H1 (cell line): ENCODE data around the gene LYRM4. TPM values are rescaled to one million over a fixed set of nuclear protein-coding genes. Genes with fewer than 3 reads are reported as not detected.

Source experiments
- CTCF ChIA-PET: fragments of 300-600 bp; sonication (Branson Sonifier 250); formaldehyde crosslinking; loops from one replicate; lab custom pipeline; 2021; ENCODE audit not compliant: partially characterized antibody; lab: Charles Lee
- POLR2A ChIA-PET: fragments of 300-600 bp; sonication (Branson Sonifier 250); formaldehyde crosslinking; loops from one replicate; lab custom pipeline; 2021; ENCODE audit warnings: inconsistent platforms; ENCODE audit not compliant: partially characterized antibody; lab: Charles Lee
- DNase-seq, 2 experiments: peaks; one replicate each; pipeline versions ENCODE4 v3.0.0 to v3.0.0-alpha.2; 2010 to 2022; ENCODE audit warnings: low spot score in 2 of 2, low read depth in 1 of 2, mixed read lengths in 1 of 2
- FAIRE-seq: peaks from 2 replicates; lab custom pipeline; 2011; peaks lifted over from hg19 to GRCh38; lab: Jason Lieb, UNC
- H2AFZ ChIP-seq: 2 replicates; pipeline ENCODE4 v1.8.1; 2012; ENCODE audit warnings: low read length, inconsistent platforms
- H2AK5ac ChIP-seq: 2 replicates; pipeline ENCODE4 v1.6.1; 2013; ENCODE audit warnings: low read depth, low read length
- H2BK120ac ChIP-seq: replicated peaks from 2 replicates; pipeline ENCODE3; 2013; ENCODE audit warnings: low read depth, low read length, inconsistent platforms
- H2BK12ac ChIP-seq: 2 replicates; pipeline ENCODE4 v1.6.1; 2013; ENCODE audit warnings: low read depth, low read length
- H2BK15ac ChIP-seq: 2 replicates; pipeline ENCODE4 v1.6.1; 2013; ENCODE audit warnings: low read length
- H2BK20ac ChIP-seq: 2 replicates; pipeline ENCODE4 v1.6.1; 2013; ENCODE audit warnings: low read length
- H2BK5ac ChIP-seq: 2 replicates; pipeline ENCODE4 v1.6.1; 2013; ENCODE audit warnings: low read depth, low read length
- H3K14ac ChIP-seq: 2 replicates; pipeline ENCODE4 v1.6.1; 2013; ENCODE audit warnings: inconsistent platforms; ENCODE audit not compliant: insufficient read length
- H3K18ac ChIP-seq: 2 replicates; pipeline ENCODE4 v1.6.1; 2013; ENCODE audit warnings: low read length; ENCODE audit errors: extremely low read depth
- H3K23ac ChIP-seq: 2 replicates; pipeline ENCODE4 v1.6.1; 2013; ENCODE audit warnings: inconsistent platforms; ENCODE audit not compliant: insufficient read length
- H3K23me2 ChIP-seq: 2 replicates; pipeline ENCODE4 v1.6.1; 2013; ENCODE audit warnings: low read depth, low read length
- H3K27ac ChIP-seq: 2 replicates; pipeline ENCODE4 v1.6.1; 2011; ENCODE audit warnings: low read depth, low read length, inconsistent platforms
- H3K27me3 ChIP-seq, 4 experiments: replicated peaks in 1 of 4; 1 replicate in 1 of 4; 2 replicates in 3 of 4; pipeline versions ENCODE4 v1.6.1 to v1.8.1; 2011 to 2013; ENCODE audit warnings: low read length in 3 of 4, mild to moderate bottlenecking in 3 of 4, inconsistent platforms in 2 of 4, mixed read lengths in 2 of 4, moderate library complexity in 1 of 4; ENCODE audit not compliant: control insufficient read depth in 3 of 4, insufficient read depth in 3 of 4; ENCODE audit errors: extremely low read depth in 1 of 4
- H3K36me3 ChIP-seq, 4 experiments: 2 replicates each; pipeline versions ENCODE4 v1.6.1 to v1.8.1; 2011 to 2013; ENCODE audit warnings: mild to moderate bottlenecking in 4 of 4, low read length in 3 of 4, moderate library complexity in 2 of 4, control low read depth in 1 of 4, inconsistent platforms in 1 of 4; ENCODE audit not compliant: insufficient read depth in 4 of 4, control insufficient read depth in 2 of 4
- H3K4ac ChIP-seq: replicated peaks from 2 replicates; pipeline ENCODE3; 2013; ENCODE audit warnings: low read length, low read depth, mixed read lengths, inconsistent platforms; ENCODE audit not compliant: insufficient read length
- H3K4me1 ChIP-seq, 4 experiments: replicated peaks in 1 of 4; 1 replicate in 1 of 4; 2 replicates in 3 of 4; pipeline versions ENCODE4 v1.6.1 to v1.8.1; 2011 to 2013; ENCODE audit warnings: low read length in 3 of 4, inconsistent platforms in 2 of 4, mixed read lengths in 1 of 4; ENCODE audit not compliant: insufficient read depth in 4 of 4, control insufficient read depth in 3 of 4
- H3K4me2 ChIP-seq, 2 experiments: 2 replicates each; pipeline versions ENCODE4 v1.6.1 to v1.8.1; 2011 to 2013; ENCODE audit warnings: low read depth in 2 of 2, low read length in 2 of 2, control low read depth in 1 of 2, inconsistent platforms in 1 of 2, mild to moderate bottlenecking in 1 of 2; ENCODE audit not compliant: insufficient read depth in 1 of 2
- H3K4me3 ChIP-seq, 4 experiments: fragments of 200-600, 300-600 bp in 1 of 4; sonication (generic), shearing (Covaris generic), sonication (Bioruptor Twin) in 1 of 4; 2 replicates each; pipeline versions ENCODE4 v1.5.1 to v1.8.1; 2011 to 2016; ENCODE audit warnings: low read length in 4 of 4, low read depth in 3 of 4, control low read depth in 2 of 4, inconsistent platforms in 2 of 4, mild to moderate bottlenecking in 2 of 4, mixed read lengths in 1 of 4, moderate library complexity in 1 of 4; ENCODE audit not compliant: insufficient read depth in 2 of 4; ENCODE audit errors: extremely low read depth in 1 of 4
- H3K56ac ChIP-seq: replicated peaks from 2 replicates; pipeline ENCODE3; 2013; ENCODE audit warnings: low read depth, mild to moderate bottlenecking, mixed read lengths, low read length, inconsistent platforms; ENCODE audit not compliant: insufficient read length
- H3K79me1 ChIP-seq: 2 replicates; pipeline ENCODE4 v1.6.1; 2013; ENCODE audit warnings: low read depth, low read length, control low read depth
- H3K79me2 ChIP-seq, 2 experiments: 2 replicates each; pipeline versions ENCODE4 v1.6.1 to v1.8.1; 2012 to 2013; ENCODE audit warnings: low read length in 2 of 2, mild to moderate bottlenecking in 2 of 2, inconsistent platforms in 1 of 2; ENCODE audit not compliant: insufficient read depth in 2 of 2, control insufficient read depth in 1 of 2
- H3K9ac ChIP-seq, 4 experiments: replicated peaks in 1 of 4; 1 replicate in 1 of 4; 2 replicates in 3 of 4; pipeline versions ENCODE4 v1.6.1 to v1.8.1; 2011 to 2013; ENCODE audit warnings: low read depth in 3 of 4, low read length in 3 of 4, control low read depth in 2 of 4, mild to moderate bottlenecking in 2 of 4, moderate library complexity in 2 of 4, inconsistent platforms in 1 of 4; ENCODE audit errors: extremely low read depth in 1 of 4
- H3K9me3 ChIP-seq, 2 experiments: 2 replicates each; pipeline versions ENCODE4 v1.6.1 to v1.8.1; 2012 to 2013; ENCODE audit warnings: mild to moderate bottlenecking in 2 of 2, moderate library complexity in 2 of 2, control low read depth in 1 of 2, inconsistent platforms in 1 of 2, low read depth in 1 of 2, low read length in 1 of 2, mixed read lengths in 1 of 2; ENCODE audit not compliant: insufficient read depth in 2 of 2
- H4K20me1 ChIP-seq, 2 experiments: replicated peaks in 1 of 2; 2 replicates each; pipeline versions ENCODE3 to v1.8.1; 2011 to 2013; ENCODE audit warnings: inconsistent platforms in 2 of 2, low read length in 2 of 2, mild to moderate bottlenecking in 1 of 2; ENCODE audit not compliant: insufficient read depth in 2 of 2, control insufficient read depth in 1 of 2
- H4K5ac ChIP-seq: 2 replicates; pipeline ENCODE4 v1.6.1; 2013; ENCODE audit warnings: low read length, low read depth, mixed read lengths, inconsistent platforms; ENCODE audit not compliant: insufficient read length
- H4K8ac ChIP-seq: 2 replicates; pipeline ENCODE4 v1.8.0; 2013; ENCODE audit warnings: mild to moderate bottlenecking, moderate library complexity, low read length, inconsistent platforms; ENCODE audit not compliant: insufficient read depth; ENCODE audit errors: extremely low read depth
- H4K91ac ChIP-seq: replicated peaks from 2 replicates; pipeline ENCODE3; 2013; ENCODE audit warnings: low read length, mixed read lengths, inconsistent platforms; ENCODE audit not compliant: insufficient read length
- ATF2 ChIP-seq: IDR thresholded peaks from 2 replicates; pipeline ENCODE4 v1.6.1; 2012; ENCODE audit warnings: low read length, inconsistent platforms
- ATF3 ChIP-seq: IDR thresholded peaks from 2 replicates; pipeline ENCODE4 v1.6.1; 2011; ENCODE audit warnings: low read depth, mild to moderate bottlenecking, low read length; ENCODE audit not compliant: insufficient read depth
- CBX5 ChIP-seq: fragments of 300-800, 300-1000 bp; sonication (generic); IDR thresholded peaks from 2 replicates; pipeline ENCODE4 v1.7.1; 2016; ENCODE audit warnings: antibody characterized with exemption, low read length, low read depth
- CEBPB ChIP-seq: IDR thresholded peaks from 2 replicates; pipeline ENCODE4 v1.6.1; 2012; ENCODE audit warnings: low read depth, low read length
- EGR1 ChIP-seq: IDR thresholded peaks from 2 replicates; pipeline ENCODE4 v1.6.1; 2011; ENCODE audit warnings: low read depth, low read length, borderline replicate concordance
- MAX ChIP-seq: IDR thresholded peaks from 2 replicates; pipeline ENCODE4 v1.6.1; 2012; ENCODE audit warnings: inconsistent platforms
- RBBP5 ChIP-seq: IDR thresholded peaks from 2 replicates; pipeline ENCODE4 v1.7.1; 2012; ENCODE audit warnings: low read depth, mild to moderate bottlenecking, inconsistent platforms, low read length, moderate library complexity, borderline replicate concordance
- SP2 ChIP-seq: IDR thresholded peaks from 2 replicates; pipeline ENCODE4 v1.6.1; 2012; ENCODE audit warnings: mild to moderate bottlenecking, low read length, inconsistent platforms
- whole genome bisulfite sequencing, 2 experiments: shearing (Covaris generic) in 1 of 2; methylation state at CpG; one replicate each; pipeline versions ENCODE4 v1.1.6 to v1.1.7; 2013 to 2015; ENCODE audit warnings: low lambda C conversion rate in 2 of 2, mixed read lengths in 2 of 2, inconsistent platforms in 1 of 2, low coverage in 1 of 2, missing lambda C conversion rate in 1 of 2; ENCODE audit not compliant: insufficient replicate concordance in 2 of 2, insufficient coverage in 1 of 2, insufficient read length in 1 of 2; ENCODE audit errors: extremely low coverage in 1 of 2, missing lambda C conversion rate in 1 of 2; 5-methylcytosine and 5-hydroxymethylcytosine counted together
- polyA plus RNA-seq, 7 experiments: library from polyadenylated mRNA; depleted of rRNA in 3 of 7; stranded (reverse) in 5 of 7; unstranded in 2 of 7; fragments of >200 nt in 5 of 7; fragments of 200-250 nt in 2 of 7; gene quantifications; 1 replicate in 5 of 7; 2 replicates in 1 of 7; 4 replicates in 1 of 7; pipeline versions ENCODE4 v1.2.1 to v1.2.3, GENCODE V29; 2011 to 2013; ENCODE audit warnings: missing spikeins in 2 of 7, mixed read lengths in 2 of 7
- total RNA-seq: library from RNA; stranded (reverse); fragmentation: NEBNext Ultra II Directional; extraction: Animal tissue kit (Norgen Biotek cat#: 25700); gene quantifications from 2 replicates; pipeline ENCODE4 v1.2.1, GENCODE V29; 2021

The LYRM4 gene
- total and polyA plus RNA-seq, 2 of the 8 experiments (the other 6 are each of a cell fraction or from before 2014, with no cell fraction given) = 56.6 to 62.8 TPM

GRCh38 chr6:5246141-5247097 is 14.3 kb downstream of the LYRM4 start:
- peaks cover 0 to 68% of the 10 kb centered on the region in 2 experiments for H3K79me2 ChIP-seq
- no peak overlapping the region for H4K5ac ChIP-seq
- ChIA-PET POLR2A (interaction anchor here (1.7 to 3.3 kb wide), 4 partner anchors 11 to 17 kb away, joined by 5 to 9 read pairs (median 8); partner anchors contain the start of genes FARS2 and LYRM4), CTCF (interaction anchor here (0.7 kb wide), 1 partner anchor 26 kb away, joined by 3 read pairs; no protein-coding TSS in a partner anchor)
- no peak overlapping the region for H3K56ac ChIP-seq
- 88% methylated on average over 13 of the region's 13 CpGs; no CpG with 5 or more reads in 1 of the 2 experiments for WGBS, 2 experiments
- H2AFZ ChIP-seq = no peak overlapping the region
- no peak overlapping the region for H3K4ac ChIP-seq
- H2AK5ac ChIP-seq = no peak overlapping the region
- H3K9ac ChIP-seq = no peak overlapping the region
- H2BK15ac ChIP-seq = no peak overlapping the region
- H4K8ac ChIP-seq = no peak overlapping the region
- H3K9me3 ChIP-seq = peaks cover 0 to 1% of the 10 kb centered on the region in 2 experiments; a peak in 1 of 4 replicates
- no peak for DNase-seq
- H3K4me3 ChIP-seq = no peak overlapping the region
- no peak overlapping the region for H3K4me2 ChIP-seq
- H3K14ac ChIP-seq = no peak overlapping the region
- no peak overlapping the region for H3K18ac ChIP-seq
- H2BK20ac ChIP-seq = no peak overlapping the region
- FAIRE-seq = no peak
- H3K27me3 ChIP-seq = no peaks in the 10 kb centered on the region
- H3K4me1 ChIP-seq = peaks cover 0 to 4% (median under 1%) of the 10 kb centered on the region in 4 experiments; a peak in 2 of 7 replicates
- H3K23me2 ChIP-seq = no peaks in the 10 kb centered on the region
- no peak overlapping the region for H4K91ac ChIP-seq
- H3K27ac ChIP-seq = peak overlapping the region; percentile 53; the same call in 1 of the 2 replicates
- no peak overlapping the region for H2BK12ac ChIP-seq
- no peak overlapping the region for H3K23ac ChIP-seq
- peaks cover 20% of the 10 kb centered on the region for H3K79me1 ChIP-seq
- H3K36me3 ChIP-seq = peaks cover 0 to 1% (median 0%) of the 10 kb centered on the region in 4 experiments; a peak in 1 of 8 replicates
- H2BK120ac ChIP-seq = no peak overlapping the region
- H2BK5ac ChIP-seq = no peak overlapping the region; the same call in 1 of the 2 replicates
- H4K20me1 ChIP-seq = peaks cover 5 to 6% of the 10 kb centered on the region in 2 experiments
- TF ChIP-seq CEBPB (no peak), ATF3 (no peak), ATF2 (no peak), RBBP5 (no peak), SP2 (no peak), CBX5 (no peak), MAX (no peak), EGR1 (no peak)
